ENCODE results near the gene SLC24A3.
"Not testable (repeated sequence)": the region's sequence is repeated elsewhere in the genome, so short reads cannot be mapped to it uniquely, and the experiment has no call there.

SLC24A3 gene

GRCh38 chr20:19628570-19629134 lies 416.2 kb downstream of the SLC24A3 start:
- no peak overlapping the region for H3K4me3 ChIP-seq (replicated peaks; ENCODE audit: low read depth, low read length)
- TF ChIP-seq, protein P1, sequence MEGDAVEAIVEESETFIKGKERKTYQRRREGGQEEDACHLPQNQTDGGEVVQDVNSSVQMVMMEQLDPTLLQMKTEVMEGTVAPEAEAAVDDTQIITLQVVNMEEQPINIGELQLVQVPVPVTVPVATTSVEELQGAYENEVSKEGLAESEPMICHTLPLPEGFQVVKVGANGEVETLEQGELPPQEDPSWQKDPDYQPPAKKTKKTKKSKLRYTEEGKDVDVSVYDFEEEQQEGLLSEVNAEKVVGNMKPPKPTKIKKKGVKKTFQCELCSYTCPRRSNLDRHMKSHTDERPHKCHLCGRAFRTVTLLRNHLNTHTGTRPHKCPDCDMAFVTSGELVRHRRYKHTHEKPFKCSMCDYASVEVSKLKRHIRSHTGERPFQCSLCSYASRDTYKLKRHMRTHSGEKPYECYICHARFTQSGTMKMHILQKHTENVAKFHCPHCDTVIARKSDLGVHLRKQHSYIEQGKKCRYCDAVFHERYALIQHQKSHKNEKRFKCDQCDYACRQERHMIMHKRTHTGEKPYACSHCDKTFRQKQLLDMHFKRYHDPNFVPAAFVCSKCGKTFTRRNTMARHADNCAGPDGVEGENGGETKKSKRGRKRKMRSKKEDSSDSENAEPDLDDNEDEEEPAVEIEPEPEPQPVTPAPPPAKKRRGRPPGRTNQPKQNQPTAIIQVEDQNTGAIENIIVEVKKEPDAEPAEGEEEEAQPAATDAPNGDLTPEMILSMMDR (IDR thresholded peaks at IDR 0.05; ENCODE audit: low read length, missing control alignments), result peak; percentile 89
- DNase-seq (ENCODE audit: low read depth), result peak; percentile 80

DNA sequence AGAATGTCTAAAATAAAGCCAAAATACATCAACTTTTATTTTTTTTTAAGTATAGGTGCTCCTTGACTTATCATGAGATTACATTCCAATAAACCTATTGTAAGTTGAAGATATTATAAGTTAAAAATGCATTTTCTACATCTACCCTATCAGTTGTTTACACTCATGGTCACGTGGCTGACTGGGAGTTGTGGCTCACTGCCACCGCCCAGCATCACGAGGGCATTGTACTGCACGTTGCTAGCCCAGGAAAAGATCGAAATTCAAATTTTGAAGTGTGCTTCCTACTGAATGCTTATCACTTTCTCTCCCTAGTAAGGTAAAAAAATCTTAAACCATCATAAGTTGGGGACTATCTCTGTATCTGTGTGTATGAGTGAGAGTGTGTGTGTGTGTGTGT lies 419.0 kb downstream of the SLC24A3 start:
- H3K4me3 ChIP-seq (replicated peaks; ENCODE audit: low read depth, low read length), result no peak overlapping the region
- TF ChIP-seq, protein P1 (IDR thresholded peaks at IDR 0.05; ENCODE audit: low read length, missing control alignments), result no peak
- DNase-seq (ENCODE audit: low read depth), result no peak

DNA sequence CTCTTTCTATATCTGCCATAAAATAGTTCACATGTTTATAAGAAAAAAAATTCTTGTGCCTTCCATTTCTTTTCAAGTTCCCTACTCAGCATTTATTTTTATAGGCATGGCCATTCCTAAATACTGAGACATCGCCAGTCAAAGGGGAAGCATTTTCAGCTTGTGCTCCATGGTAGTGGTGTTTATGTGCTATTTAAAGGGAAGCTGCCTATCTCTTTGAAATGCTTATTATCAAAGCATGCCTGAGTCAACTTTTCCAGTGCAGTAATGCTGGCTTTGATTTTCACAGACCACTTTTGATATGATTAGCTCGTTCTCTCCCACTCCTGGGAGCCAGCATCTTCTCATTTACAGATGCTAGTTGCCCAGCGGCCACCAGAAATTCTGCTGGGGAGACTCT lies 421.5 kb downstream of the SLC24A3 start:
- TF ChIP-seq, protein P1 (IDR thresholded peaks at IDR 0.05; ENCODE audit: low read length, missing control alignments), result no peak
- no peak overlapping the region for H3K4me3 ChIP-seq (replicated peaks; ENCODE audit: low read depth, low read length)

DNA sequence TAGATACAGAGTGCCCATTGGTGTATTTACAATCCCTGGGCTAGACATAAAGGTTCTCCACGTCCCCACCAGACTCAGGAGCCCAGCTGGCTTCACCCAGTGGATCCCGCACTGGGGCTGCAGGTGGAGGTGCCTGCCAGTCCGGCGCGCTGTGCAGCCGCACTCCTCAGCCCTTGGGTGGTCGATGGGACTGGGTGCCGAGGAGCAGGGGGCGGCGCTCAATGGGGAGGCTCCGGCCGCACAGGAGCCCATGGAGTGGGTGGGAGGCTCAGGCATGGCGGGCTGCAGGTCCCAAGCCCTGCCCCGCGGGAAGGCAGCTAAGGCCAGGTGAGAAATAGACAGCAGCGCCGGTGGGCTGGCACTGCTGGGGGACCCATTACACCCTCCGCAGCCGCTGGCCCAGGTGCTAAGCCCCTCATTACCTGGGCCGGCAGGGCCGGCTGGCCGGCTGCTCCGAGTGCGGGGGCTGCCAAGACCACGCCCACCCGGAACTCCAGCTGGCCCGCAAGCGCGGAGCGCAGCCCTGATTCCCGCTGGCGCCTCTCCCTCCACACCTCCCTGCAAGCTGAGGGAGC lies 427.1 kb downstream of the SLC24A3 start:
- DNase-seq (ENCODE audit: low read depth); H3K4me3 ChIP-seq (replicated peaks; ENCODE audit: low read depth, low read length): not testable (repeated sequence)

More for the DNA sequence above, 421.5 kb downstream of the SLC24A3 start:
- no peak for DNase-seq (ENCODE audit: low read depth)

DNA sequence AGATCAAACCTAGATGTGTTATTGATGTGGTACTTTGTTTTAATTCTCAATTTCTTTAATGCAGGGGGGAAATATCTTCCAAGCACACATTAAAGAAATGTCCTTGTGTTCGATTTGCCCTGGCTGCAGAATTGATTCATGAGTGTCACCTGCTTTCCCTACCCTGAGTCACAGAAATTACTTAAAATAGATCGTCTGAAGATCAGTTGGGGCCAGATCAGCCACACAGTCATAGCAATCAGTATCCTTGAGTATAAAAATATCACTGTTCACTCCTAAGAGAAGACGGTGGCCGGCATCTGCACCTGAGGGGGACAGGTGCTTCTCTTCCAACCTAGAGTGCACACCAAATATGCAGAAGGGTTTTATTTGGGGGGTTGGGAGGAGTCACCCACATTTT lies 430.4 kb downstream of the SLC24A3 start:
- no peak for DNase-seq (ENCODE audit: low read depth)
- no peak overlapping the region for H3K4me3 ChIP-seq (replicated peaks; ENCODE audit: low read depth, low read length)
- TF ChIP-seq, protein P1 (IDR thresholded peaks at IDR 0.05; ENCODE audit: low read length, missing control alignments), result no peak

GRCh38 chr20:19644085-19644484 lies 431.6 kb downstream of the SLC24A3 start:
- H3K4me3 ChIP-seq (replicated peaks; ENCODE audit: low read depth, low read length), result no peak overlapping the region
- TF ChIP-seq, protein P1 (IDR thresholded peaks at IDR 0.05; ENCODE audit: low read length, missing control alignments), result no peak
- DNase-seq (ENCODE audit: low read depth), result no peak

GRCh38 chr20:19646963-19647362 lies 434.5 kb downstream of the SLC24A3 start:
- DNase-seq (ENCODE audit: low read depth), result no peak
- no peak overlapping the region for H3K4me3 ChIP-seq (replicated peaks; ENCODE audit: low read depth, low read length)
- TF ChIP-seq, protein P1 (IDR thresholded peaks at IDR 0.05; ENCODE audit: low read length, missing control alignments), result no peak

Data from fibroblast of pulmonary artery (primary cell).